Body of pancreas (tissue), 4 donors: ENCODE measurements around the gene STRBP. TPM values are rescaled to one million over a fixed set of nuclear protein-coding genes. Genes with fewer than 3 reads are reported as not detected.

Experiments
- ATAC-seq: fragments of 150-250 bp; one replicate; pipeline ENCODE4 v1.9.1; 2016
- DNase-seq, 4 donors: peaks; one replicate each; pipeline ENCODE4 v3.0.0-alpha.2; 2019
- H3K27ac ChIP-seq, 4 donors: fragments of 200-600 bp; sonication (generic); 1 replicate in 3 of 4; 2 replicates in 1 of 4; pipeline versions ENCODE4 v1.5.1 to v1.6.1; 2016 to 2019; ENCODE audit warnings: mild to moderate bottlenecking in 1 of 4, mixed read lengths in 1 of 4, moderate library complexity in 1 of 4
- H3K27me3 ChIP-seq, 2 donors: fragments of 200-600 bp; sonication (generic); one replicate each; pipeline ENCODE4 v1.6.0; 2016; ENCODE audit warnings: mild to moderate bottlenecking in 1 of 2
- H3K36me3 ChIP-seq, 2 donors: fragments of 200-600 bp; sonication (generic); replicated peaks in 1 of 2; 2 replicates each; pipeline ENCODE4 v1.5.1; 2016; ENCODE audit warnings: low read depth in 2 of 2; ENCODE audit not compliant: insufficient read depth in 1 of 2
- H3K4me1 ChIP-seq: fragments of 200-600 bp; sonication (generic); one replicate; pipeline ENCODE4 v1.6.0; 2016
- H3K4me3 ChIP-seq, 2 donors: fragments of 200-600 bp; sonication (generic); 1 replicate in 1 of 2; 2 replicates in 1 of 2; pipeline ENCODE4 v1.5.1; 2016 to 2019
- H3K9me3 ChIP-seq, 3 donors: fragments of 200-600 bp; sonication (generic); 1 replicate in 2 of 3; 2 replicates in 1 of 3; pipeline ENCODE4 v1.5.1; 2016
- CTCF ChIP-seq, 7 experiments: fragments of 450-650 bp in 4 of 7; fragments of 200-600 bp in 3 of 7; sonication (generic) in 3 of 7; IDR thresholded peaks; one replicate each; pipeline ENCODE4 v1.5.1; 2016 to 2019; ENCODE audit warnings: antibody characterized with exemption in 7 of 7
- POLR2A ChIP-seq, 3 donors: fragments of 450-650 bp; IDR thresholded peaks; one replicate each; pipeline ENCODE4 v1.6.1; 2016; ENCODE audit warnings: antibody characterized with exemption in 3 of 3, mild to moderate bottlenecking in 2 of 3
- WGBS, 2 donors: methylation state at CpG; one replicate each; pipeline ENCODE4 v1.1.5; 2017; 5-methylcytosine and 5-hydroxymethylcytosine counted together
- intact Hi-C: fragments of 100-400 bp; cut with DNase I; formaldehyde crosslinking; loops from one replicate; pipeline ENCODE4 v1.15.1; 2023
- total RNA-seq, 2 donors: library from RNA; depleted of rRNA; stranded (reverse); fragments of >200 nt; gene quantifications; one replicate each; pipeline ENCODE4 v1.1.0, GENCODE V29; 2016

Gene STRBP
- total RNA-seq, 2 donors from 2014 or later: 11.5 to 13.5 TPM

- H3K27ac ChIP-seq: no peak overlapping the region
- ATAC-seq: no peak
- intact Hi-C loops: no loop called here
- no peaks in the 10 kb centered on the region for H3K4me1 ChIP-seq
- no peak overlapping the region for H3K4me3 ChIP-seq
- no peaks in the 10 kb centered on the region for H3K9me3 ChIP-seq
- H3K27me3 ChIP-seq: no peaks in the 10 kb centered on the region
- TF ChIP-seq POLR2A (IDR thresholded peaks at IDR 0.05) (no peak), CTCF (IDR thresholded peaks at IDR 0.05) (no peak)
- no peak for DNase-seq
- no peaks in the 10 kb centered on the region for H3K36me3 ChIP-seq
- 76 to 88% methylated on average over 4 of the region's 4 CpGs for WGBS, 2 donors
Measured at GRCh38 chr9:123225995-123226394, 42.4 kb downstream of the STRBP start.

GRCh38 chr9:123225374-123225813 lies 43.0 kb downstream of the STRBP start:
- DNase-seq: peak in 2 of 4 donors; percentile 11 to 13
- WGBS, 2 donors: 43 to 67% methylated on average over 4 of the region's 4 CpGs

DNA sequence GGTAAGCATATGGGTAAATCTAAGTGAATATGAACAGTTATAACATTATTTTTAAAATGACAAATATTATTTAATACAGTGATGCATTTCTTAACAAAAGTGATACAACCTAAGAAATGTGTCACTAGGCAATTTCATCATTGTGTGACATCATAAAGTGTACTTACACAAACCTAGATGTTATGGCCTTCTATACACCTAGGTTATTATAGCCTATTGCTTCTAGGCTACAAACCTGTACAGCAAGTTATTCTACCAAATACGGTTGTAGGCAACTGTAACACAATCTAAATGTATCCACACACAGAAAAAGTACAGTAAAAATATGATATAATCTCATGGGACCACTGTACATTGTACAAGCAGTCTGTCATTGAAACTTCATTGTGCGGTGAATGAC lies 48.3 kb downstream of the STRBP start:
- intact Hi-C loops: no loop called here
- no peak overlapping the region for H3K27ac ChIP-seq
- H3K27me3 ChIP-seq: no peaks in the 10 kb centered on the region
- H3K9me3 ChIP-seq: no peaks in the 10 kb centered on the region
- H3K4me3 ChIP-seq: no peak overlapping the region
- H3K4me1 ChIP-seq: peaks cover 13% of the 10 kb centered on the region
- no peak for DNase-seq
- TF ChIP-seq CTCF (IDR thresholded peaks at IDR 0.05): no peak
- no peak for TF ChIP-seq POLR2A (IDR thresholded peaks at IDR 0.05)
- ATAC-seq: no peak
- no peaks in the 10 kb centered on the region for H3K36me3 ChIP-seq
- WGBS, 2 donors: 86 to 88% methylated on average over 2 of the region's 2 CpGs

More at GRCh38 chr9:123225374-123225813, 43.0 kb downstream of the STRBP start:
- intact Hi-C loops: no loop called here
- H3K27me3 ChIP-seq: no peaks in the 10 kb centered on the region
- H3K9me3 ChIP-seq: no peaks in the 10 kb centered on the region
- H3K4me1 ChIP-seq: no peaks in the 10 kb centered on the region
- no peak for TF ChIP-seq POLR2A (IDR thresholded peaks at IDR 0.05)
- TF ChIP-seq CTCF (IDR thresholded peaks at IDR 0.05): peak in 2 of 7 experiments; percentile 17 to 21
- H3K36me3 ChIP-seq: no peaks in the 10 kb centered on the region
- H3K4me3 ChIP-seq: no peak overlapping the region
- no peak for ATAC-seq
- H3K27ac ChIP-seq: no peak overlapping the region

- H3K27me3 ChIP-seq: no peaks in the 10 kb centered on the region
- intact Hi-C loops: no loop called here
- WGBS, 2 donors: 75% methylated on average over 3 of the region's 3 CpGs
Measured at GRCh38 chr9:123218831-123219230, 49.6 kb downstream of the STRBP start.

More at GRCh38 chr9:123218831-123219230, 49.6 kb downstream of the STRBP start:
- H3K36me3 ChIP-seq: no peaks in the 10 kb centered on the region
- H3K4me1 ChIP-seq: peaks cover 13% of the 10 kb centered on the region
- TF ChIP-seq CTCF (IDR thresholded peaks at IDR 0.05) (no peak), POLR2A (IDR thresholded peaks at IDR 0.05) (no peak)
- ATAC-seq (no peak), DNase-seq (no peak)
- no peak overlapping the region for H3K27ac ChIP-seq
- H3K4me3 ChIP-seq: no peak overlapping the region
- H3K9me3 ChIP-seq: no peaks in the 10 kb centered on the region
